GM12865 (cell line): ENCODE measurements around the gene ASCC1.
"Not testable (repeated sequence)": the region's sequence is repeated elsewhere in the genome, so short reads cannot be mapped to it uniquely, and the experiment has no call there.

ENCODE experiments used
- DNase-seq: peaks from one replicate; pipeline ENCODE4 v3.0.0; 2010; ENCODE audit warnings: low read depth
- H3K4me3 ChIP-seq: 2 replicates; pipeline ENCODE4 v1.5.1; 2011; ENCODE audit warnings: mild to moderate bottlenecking, low read depth, low read length, control low read depth
- TF ChIP-seq, protein P1 (sequence below): IDR thresholded peaks from 2 replicates; pipeline ENCODE4 v1.5.1; 2011; ENCODE audit warnings: low read length, control low read depth, low read depth, inconsistent platforms; ENCODE audit not compliant: insufficient read depth; ENCODE audit errors: missing control alignments

Gene ASCC1

GRCh38 chr10:72170263-72170662 lies 45.8 kb downstream of the ASCC1 start:
- DNase-seq, result no peak
- no peak overlapping the region for H3K4me3 ChIP-seq
- TF ChIP-seq, protein P1, sequence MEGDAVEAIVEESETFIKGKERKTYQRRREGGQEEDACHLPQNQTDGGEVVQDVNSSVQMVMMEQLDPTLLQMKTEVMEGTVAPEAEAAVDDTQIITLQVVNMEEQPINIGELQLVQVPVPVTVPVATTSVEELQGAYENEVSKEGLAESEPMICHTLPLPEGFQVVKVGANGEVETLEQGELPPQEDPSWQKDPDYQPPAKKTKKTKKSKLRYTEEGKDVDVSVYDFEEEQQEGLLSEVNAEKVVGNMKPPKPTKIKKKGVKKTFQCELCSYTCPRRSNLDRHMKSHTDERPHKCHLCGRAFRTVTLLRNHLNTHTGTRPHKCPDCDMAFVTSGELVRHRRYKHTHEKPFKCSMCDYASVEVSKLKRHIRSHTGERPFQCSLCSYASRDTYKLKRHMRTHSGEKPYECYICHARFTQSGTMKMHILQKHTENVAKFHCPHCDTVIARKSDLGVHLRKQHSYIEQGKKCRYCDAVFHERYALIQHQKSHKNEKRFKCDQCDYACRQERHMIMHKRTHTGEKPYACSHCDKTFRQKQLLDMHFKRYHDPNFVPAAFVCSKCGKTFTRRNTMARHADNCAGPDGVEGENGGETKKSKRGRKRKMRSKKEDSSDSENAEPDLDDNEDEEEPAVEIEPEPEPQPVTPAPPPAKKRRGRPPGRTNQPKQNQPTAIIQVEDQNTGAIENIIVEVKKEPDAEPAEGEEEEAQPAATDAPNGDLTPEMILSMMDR, result no peak

- no peak for DNase-seq
Observed at GRCh38 chr10:72167118-72167517, 49.0 kb downstream of the ASCC1 start.

GRCh38 chr10:72164617-72165016 lies 51.5 kb downstream of the ASCC1 start:
- DNase-seq, result no peak
- TF ChIP-seq, protein P1, result no peak
- H3K4me3 ChIP-seq, result no peak overlapping the region

More at GRCh38 chr10:72167118-72167517, 49.0 kb downstream of the ASCC1 start:
- no peak overlapping the region for H3K4me3 ChIP-seq
- TF ChIP-seq, protein P1, result no peak

GRCh38 chr10:72162978-72163377 lies 53.1 kb downstream of the ASCC1 start:
- no peak overlapping the region for H3K4me3 ChIP-seq
- TF ChIP-seq, protein P1, result no peak
- peak; percentile 72 for DNase-seq

DNA sequence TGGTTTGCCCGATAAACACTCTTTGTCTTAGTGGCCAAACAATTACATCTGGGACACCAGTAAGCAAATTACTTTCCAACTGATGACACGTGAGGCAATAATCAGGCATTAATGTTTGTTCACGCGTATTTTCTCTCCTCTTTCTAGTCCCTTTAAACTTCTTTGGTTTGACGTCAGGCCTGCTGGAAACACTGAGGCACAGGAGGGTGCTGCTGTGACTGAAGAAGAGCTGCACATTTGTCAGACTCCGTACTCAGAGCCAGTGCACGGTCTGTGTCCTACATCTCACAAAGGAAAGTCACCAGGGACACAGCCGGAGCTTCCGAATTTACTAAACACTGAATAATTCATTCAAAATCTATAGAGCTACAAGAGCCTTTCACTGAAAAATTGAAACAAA lies 57.9 kb downstream of the ASCC1 start:
- no peak for DNase-seq
- H3K4me3 ChIP-seq, result no peak overlapping the region
- TF ChIP-seq, protein P1, result no peak

- no peak for DNase-seq
- H3K4me3 ChIP-seq, result no peak overlapping the region
- TF ChIP-seq, protein P1, result no peak
Observed at GRCh38 chr10:72156223-72156622, 59.9 kb downstream of the ASCC1 start.

- DNase-seq, result no peak
- no peak overlapping the region for H3K4me3 ChIP-seq
- TF ChIP-seq, protein P1, result no peak
Observed at GRCh38 chr10:72152286-72152685, 63.8 kb downstream of the ASCC1 start.

DNA sequence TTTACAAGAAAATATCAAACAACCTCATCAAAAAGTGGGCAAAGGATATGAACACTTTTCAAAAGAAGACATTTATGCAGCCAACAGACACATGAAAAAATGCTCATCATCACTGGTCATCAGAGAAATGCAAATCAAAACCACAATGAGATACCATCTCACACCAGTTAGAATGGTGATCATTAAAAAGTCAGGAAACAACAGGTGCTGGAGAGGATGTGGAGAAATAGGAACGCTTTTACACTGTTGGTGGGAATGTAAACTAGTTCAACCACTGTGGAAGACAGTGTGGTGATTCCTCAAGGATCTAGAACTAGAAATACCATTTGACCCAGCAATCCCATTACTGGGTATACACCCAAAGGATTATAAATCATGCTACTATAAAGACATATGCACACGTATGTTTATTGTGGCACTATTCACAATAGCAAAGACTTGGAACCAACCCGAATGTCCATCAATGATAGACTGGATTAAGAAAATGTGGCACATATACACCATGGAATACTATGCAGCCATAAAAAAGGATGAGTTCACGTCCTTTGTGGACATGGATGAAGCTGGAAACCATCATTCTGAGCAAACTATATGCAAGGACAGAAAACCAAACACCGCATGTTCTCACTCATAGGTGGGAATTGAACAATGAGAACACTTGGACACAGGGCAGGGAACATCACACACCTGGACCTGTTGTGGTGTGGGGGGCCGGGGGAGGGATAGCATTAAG lies 65.2 kb downstream of the ASCC1 start:
- not testable (repeated sequence) for DNase-seq, H3K4me3 ChIP-seq

DNA sequence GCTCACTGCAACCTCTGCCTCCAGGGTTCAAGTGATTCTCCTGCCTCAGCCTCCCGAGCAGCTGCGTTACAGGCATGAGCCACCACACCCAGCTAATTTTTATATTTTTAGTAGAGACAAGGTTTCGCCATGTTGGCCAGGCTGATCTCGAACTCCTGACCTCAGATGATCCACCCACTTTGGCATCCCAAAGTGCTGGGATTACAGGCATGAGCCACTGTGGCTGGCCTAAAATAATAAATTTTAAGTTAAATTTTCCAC lies 68.8 kb downstream of the ASCC1 start:
- not testable (repeated sequence) for DNase-seq

More for the DNA sequence above, 68.8 kb downstream of the ASCC1 start:
- H3K4me3 ChIP-seq, result not testable (repeated sequence)
